GM12873 (cell line): Measurements from ENCODE around the gene PRPF19.

ENCODE experiments used
- CTCF ChIP-seq: IDR thresholded peaks from 2 replicates; pipeline ENCODE4 v1.5.1; 2012; ENCODE audit warnings: low read depth, mild to moderate bottlenecking, moderate library complexity, low read length, control low read depth; ENCODE audit not compliant: insufficient read depth; ENCODE audit errors: missing control alignments

Gene PRPF19

GRCh38 chr11:60932605-60933356 lies 26.4 kb upstream of the PRPF19 start:
- no peak for TF ChIP-seq CTCF

- TF ChIP-seq CTCF = no peak
Measured at GRCh38 chr11:60931917-60932316, 25.5 kb upstream of the PRPF19 start.

- no peak for TF ChIP-seq CTCF
Measured at GRCh38 chr11:60930394-60930793, 24.0 kb upstream of the PRPF19 start.

GRCh38 chr11:60929764-60930163 lies 23.4 kb upstream of the PRPF19 start:
- no peak for TF ChIP-seq CTCF

- no peak for TF ChIP-seq CTCF
Measured at GRCh38 chr11:60928563-60929001, 22.2 kb upstream of the PRPF19 start.

- no peak for TF ChIP-seq CTCF
Measured at GRCh38 chr11:60927600-60927999, 21.2 kb upstream of the PRPF19 start.

- no peak for TF ChIP-seq CTCF
Measured at GRCh38 chr11:60927061-60927592, 20.7 kb upstream of the PRPF19 start.
